GM12878 (cell line): Measurements from ENCODE around the gene C1QTNF1. TPM values are rescaled to one million over a fixed set of nuclear protein-coding genes. Genes with fewer than 3 reads are reported as not detected.

Experiments used
- ATAC-seq: fragments of 200-7000 bp; cut with Tn5 transposase; 3 replicates; pipeline ENCODE4 v1.9.1; 2020; ENCODE audit warnings: mild to moderate bottlenecking, moderate library complexity
- BruUV-seq: library from RNA; stranded (reverse); fragments of 400-500 nt; replicated peaks from 2 replicates; lab custom pipeline; 2021; lab: Mats Ljungman, UMichigan
- CTCF ChIA-PET: fragments of 300-600 bp; sonication (Branson Sonifier 250); formaldehyde crosslinking; extraction: SDS; loops from one replicate; lab custom pipeline; 2021; ENCODE audit warnings: inconsistent platforms; lab: Yijun Ruan, JAX
- POLR2A ChIA-PET: fragments of 350-600 bp; formaldehyde crosslinking; extraction: SDS; loops from one replicate; lab custom pipeline; 2021; ENCODE audit warnings: inconsistent platforms; lab: Charles Lee
- RAD21 ChIA-PET: fragments of 300-600 bp; sonication (Branson Sonifier 250); formaldehyde crosslinking; loops from one replicate; lab custom pipeline; 2023; ENCODE audit warnings: antibody characterized with exemption; ENCODE audit not compliant: unreplicated experiment; lab: Charles Lee
- SMC1A ChIA-PET: fragments of 300-600 bp; sonication (Branson Sonifier 250); formaldehyde crosslinking; loops from one replicate; lab custom pipeline; 2023; ENCODE audit not compliant: unreplicated experiment, uncharacterized antibody; lab: Charles Lee
- DNase-seq: peaks from one replicate; pipeline ENCODE4 v3.0.0-alpha.2; 2011; ENCODE audit warnings: low read depth, low spot score
- FAIRE-seq: peaks from 3 replicates; lab custom pipeline; 2011; peaks lifted over from hg19 to GRCh38; lab: Jason Lieb, UNC
- H2AFZ ChIP-seq: 2 replicates; pipeline ENCODE4 v1.6.0; 2011; ENCODE audit warnings: low read depth, low read length, control low read depth; ENCODE audit not compliant: control insufficient read depth
- H3K27ac ChIP-seq: 2 replicates; pipeline ENCODE4 v1.5.1; 2011; ENCODE audit warnings: control low read depth; ENCODE audit not compliant: control insufficient read depth, insufficient read depth
- H3K27me3 ChIP-seq, 2 experiments: replicated peaks in 1 of 2; 2 replicates each; pipeline versions ENCODE4 v1.6.0 to v1.6.1; 2011; ENCODE audit warnings: low read length in 1 of 2; ENCODE audit not compliant: control insufficient read depth in 2 of 2, insufficient read depth in 2 of 2
- H3K36me3 ChIP-seq, 2 experiments: 2 replicates each; pipeline ENCODE4 v1.5.1; 2011; ENCODE audit warnings: low read length in 1 of 2; ENCODE audit not compliant: control insufficient read depth in 2 of 2, insufficient read depth in 2 of 2
- H3K4me1 ChIP-seq: 2 replicates; pipeline ENCODE4 v1.6.1; 2011; ENCODE audit warnings: mild to moderate bottlenecking, low read length, moderate library complexity, mixed read lengths; ENCODE audit not compliant: control insufficient read depth, insufficient read depth
- H3K4me2 ChIP-seq: 2 replicates; pipeline ENCODE4 v1.6.0; 2011; ENCODE audit warnings: control low read depth; ENCODE audit not compliant: control insufficient read depth, insufficient read depth
- H3K4me3 ChIP-seq: fragments of 200-600 bp; sonication (generic); 2 replicates; pipeline ENCODE4 v1.5.1; 2016
- H3K79me2 ChIP-seq: 2 replicates; pipeline ENCODE4 v1.6.0; 2011; ENCODE audit warnings: low read length; ENCODE audit not compliant: control insufficient read depth, insufficient read depth
- H3K9ac ChIP-seq: 2 replicates; pipeline ENCODE4 v1.8.0; 2011; ENCODE audit warnings: low read length, control low read depth, mixed read lengths; ENCODE audit not compliant: control insufficient read depth, insufficient read depth
- H3K9me3 ChIP-seq: replicated peaks from 3 replicates; pipeline ENCODE4 v1.5.1; 2011; ENCODE audit warnings: mild to moderate bottlenecking, low read length; ENCODE audit not compliant: control insufficient read depth, insufficient read depth
- H4K20me1 ChIP-seq: 2 replicates; pipeline ENCODE4 v1.6.0; 2011; ENCODE audit not compliant: control insufficient read depth, insufficient read depth
- MXI1 ChIP-seq: fragments of 150-350 bp; IDR thresholded peaks from 2 replicates; pipeline ENCODE4 v1.6.1; 2011; ENCODE audit warnings: low read depth, mild to moderate bottlenecking, inconsistent platforms, low read length, improper control_type of control experiment
- ZBED1 ChIP-seq: IDR thresholded peaks from 2 replicates; pipeline ENCODE4 v1.6.1; 2016; ENCODE audit warnings: borderline replicate concordance
- WGBS: methylation state at CpG from one replicate; pipeline ENCODE4 v1.1.6; 2016; ENCODE audit warnings: low lambda C conversion rate; ENCODE audit not compliant: insufficient replicate concordance, insufficient coverage; ENCODE audit errors: missing lambda C conversion rate; 5-methylcytosine and 5-hydroxymethylcytosine counted together
- in situ Hi-C: fragments of 300-500 bp; cut with MboI; formaldehyde crosslinking; loops from 9 replicates; pipeline ENCODE4 v1.14.3; 2018; ENCODE audit warnings: mixed read lengths
- intact Hi-C: fragments of 100-400 bp; cut with micrococcal nuclease; formaldehyde crosslinking; loops from one replicate; pipeline ENCODE4 v1.14.2; 2022; ENCODE audit not compliant: unreplicated experiment
- polyA plus RNA-seq, 11 experiments: library from polyadenylated mRNA; depleted of rRNA in 4 of 11; unstranded in 6 of 11; stranded (reverse) in 5 of 11; fragments of >200 nt; fragmentation: Nextera tagmentation in 4 of 11; fragmentation: Illumina TruSeq in 1 of 11; extraction: Ambion mirVana in 4 of 11; extraction: Trizol in 1 of 11; gene quantifications; 1 replicate in 1 of 11; 2 replicates in 10 of 11; pipeline versions ENCODE4 v1.2.1 to v1.2.3, GENCODE V29; 2011 to 2016; ENCODE audit warnings: inconsistent platforms in 2 of 11, missing spikeins in 2 of 11, low read depth in 1 of 11
- total RNA-seq, 4 experiments: library from RNA; depleted of rRNA in 3 of 4; stranded (reverse); fragments of >200 nt in 3 of 4; fragmentation: Illumina TruSeq in 1 of 4; extraction: Trizol in 1 of 4; gene quantifications; 2 replicates each; pipeline versions ENCODE4 v1.2.1 to v1.2.3, GENCODE V29; 2013 to 2021
- TF ChIP-seq, protein P1 (sequence below): fragments of 450-650 bp; IDR thresholded peaks from 2 replicates; pipeline ENCODE4 v1.6.1; 2014; ENCODE audit warnings: mild to moderate bottlenecking

The C1QTNF1 gene
- total and polyA plus RNA-seq, 10 of the 15 experiments (the other 5 are each of a cell fraction or from before 2014, with no cell fraction given) = 0.05 to 1.1 (median 0.15) TPM; not detected in 4

DNA sequence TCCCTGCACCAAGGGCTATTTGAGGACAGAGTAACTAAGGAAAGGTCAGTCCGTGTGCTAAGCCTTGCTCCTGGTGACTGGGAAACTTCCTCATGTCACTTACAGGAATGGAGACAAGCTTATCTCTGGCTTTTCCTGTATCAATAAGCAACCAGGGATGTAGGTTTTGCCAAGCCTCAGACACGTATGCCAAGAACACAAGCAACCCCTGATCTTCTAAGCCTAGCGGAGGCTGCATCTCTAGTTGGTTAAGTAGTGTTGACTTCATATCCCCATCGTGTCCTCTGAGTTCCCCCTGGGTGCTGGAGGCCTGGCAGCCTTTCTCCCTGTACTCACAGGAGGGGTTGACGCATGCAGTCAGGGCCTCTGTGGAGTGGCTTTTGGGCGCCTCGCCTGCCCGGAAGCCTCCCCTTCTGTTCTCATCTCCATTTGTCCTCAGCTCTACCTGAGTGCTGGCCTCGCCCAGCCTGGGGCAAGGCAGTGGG is 1.4 kb upstream of the C1QTNF1 start (continued):
- TF ChIP-seq, protein P1, sequence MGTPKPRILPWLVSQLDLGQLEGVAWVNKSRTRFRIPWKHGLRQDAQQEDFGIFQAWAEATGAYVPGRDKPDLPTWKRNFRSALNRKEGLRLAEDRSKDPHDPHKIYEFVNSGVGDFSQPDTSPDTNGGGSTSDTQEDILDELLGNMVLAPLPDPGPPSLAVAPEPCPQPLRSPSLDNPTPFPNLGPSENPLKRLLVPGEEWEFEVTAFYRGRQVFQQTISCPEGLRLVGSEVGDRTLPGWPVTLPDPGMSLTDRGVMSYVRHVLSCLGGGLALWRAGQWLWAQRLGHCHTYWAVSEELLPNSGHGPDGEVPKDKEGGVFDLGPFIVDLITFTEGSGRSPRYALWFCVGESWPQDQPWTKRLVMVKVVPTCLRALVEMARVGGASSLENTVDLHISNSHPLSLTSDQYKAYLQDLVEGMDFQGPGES = no peak
- TF ChIP-seq MXI1 = no peak

DNA sequence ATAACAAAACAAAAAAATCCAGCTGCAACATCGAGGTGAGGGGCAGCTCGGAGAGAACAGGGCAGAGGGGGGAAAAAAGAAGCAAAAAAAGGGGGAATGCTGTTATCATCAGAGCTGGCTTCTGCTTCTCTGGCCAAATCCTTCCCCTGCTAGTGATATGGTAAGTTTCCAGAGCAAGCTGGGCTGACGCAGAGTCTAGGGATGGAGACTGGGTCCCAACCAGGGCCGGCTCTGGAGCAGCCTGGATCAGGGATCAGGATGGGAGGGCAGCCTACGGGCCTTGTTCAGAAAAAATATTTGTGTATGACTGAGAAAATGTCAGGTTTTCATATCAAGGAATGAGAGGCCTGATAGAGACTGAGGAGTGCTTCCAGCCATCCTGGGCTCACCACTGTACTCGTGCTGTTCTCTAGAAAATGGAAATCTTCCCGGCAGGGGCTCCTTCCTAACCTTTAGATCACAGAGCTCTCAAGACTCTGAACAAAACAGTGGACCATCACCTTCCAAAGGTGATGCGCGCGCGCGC is 726 bp upstream of the C1QTNF1 start:
- Histone ChIP-seq H3K4me3 (no peak overlapping the region), H3K27ac (no peak overlapping the region), H4K20me1 (no peaks in the 10 kb centered on the region), H2AFZ (no peak overlapping the region), H3K27me3 (peaks cover 19 to 22% of the 10 kb centered on the region in 2 experiments), H3K9ac (no peak overlapping the region), H3K4me2 (no peak overlapping the region), H3K9me3 (no peaks in the 10 kb centered on the region), H3K79me2 (no peaks in the 10 kb centered on the region), H3K36me3 (no peaks in the 10 kb centered on the region), H3K4me1 (no peaks in the 10 kb centered on the region)
- BruUV-seq = no TSS peak
- CTCF ChIA-PET = interaction anchor here (1.1 to 1.6 kb wide), 3 partner anchors 10 to 59 kb away, joined by 3 to 5 read pairs (median 4); no protein-coding TSS in a partner anchor
- RAD21 ChIA-PET = no interaction called here
- intact Hi-C loops = no loop called here
- FAIRE-seq = no peak
- POLR2A ChIA-PET = no interaction called here
- in situ Hi-C loops = no loop called here
- ATAC-seq = no peak
- SMC1A ChIA-PET = no interaction called here
- TF ChIP-seq ZBED1 = no peak
- DNase-seq = no peak
- WGBS = 46% methylated on average over 12 of the region's 12 CpGs
